Activated CD4-positive, alpha-beta T cell treated with anti-CD3 and anti-CD28 coated beads, Interleukin-2, amount 50 U/mL, for 16 hours (primary cell): ENCODE measurements around the gene ASTN2.
A peak's percentile ranks its signal among the peaks of the same experiment; 100 is the strongest.

Source experiments
- DNase-seq: peaks from one replicate; pipeline ENCODE4 v3.0.0-alpha.2; 2020

The ASTN2 gene

DNA sequence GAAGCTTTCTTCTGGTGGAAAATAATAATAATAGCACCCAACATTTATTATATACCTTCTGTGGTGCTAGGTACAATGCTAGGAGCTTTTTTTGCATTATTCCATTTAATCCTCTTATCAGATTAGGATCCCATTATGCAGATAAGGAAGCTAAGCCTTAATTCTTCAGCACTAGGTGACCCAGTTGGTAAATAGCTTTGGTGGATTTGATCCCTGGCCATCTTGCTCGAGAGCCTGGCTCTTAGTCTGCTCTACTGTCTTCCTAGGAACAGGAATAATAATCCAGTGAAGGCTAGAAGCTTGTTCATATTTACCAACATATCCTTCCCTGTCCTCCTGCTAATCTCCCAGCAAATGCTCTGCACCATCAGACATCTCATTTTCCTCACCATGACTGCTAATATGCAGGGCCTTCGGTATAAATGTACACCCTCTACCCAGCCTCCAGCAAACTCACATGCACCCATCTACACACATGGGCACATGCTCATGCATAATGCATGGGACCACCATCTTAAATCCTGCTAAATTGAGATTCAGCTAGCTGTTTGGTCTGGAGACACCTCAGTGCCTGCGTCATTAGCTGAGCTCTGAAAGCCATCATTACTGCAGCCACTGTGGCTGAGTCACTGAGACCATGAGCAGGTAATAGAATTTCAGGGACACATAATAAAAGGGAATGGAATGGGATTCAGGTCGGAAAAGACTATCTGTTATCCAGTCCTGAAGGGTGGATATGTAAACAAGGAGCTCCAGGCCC, 640.3 kb downstream of the ASTN2 start:
- DNase-seq, result no peak

DNA sequence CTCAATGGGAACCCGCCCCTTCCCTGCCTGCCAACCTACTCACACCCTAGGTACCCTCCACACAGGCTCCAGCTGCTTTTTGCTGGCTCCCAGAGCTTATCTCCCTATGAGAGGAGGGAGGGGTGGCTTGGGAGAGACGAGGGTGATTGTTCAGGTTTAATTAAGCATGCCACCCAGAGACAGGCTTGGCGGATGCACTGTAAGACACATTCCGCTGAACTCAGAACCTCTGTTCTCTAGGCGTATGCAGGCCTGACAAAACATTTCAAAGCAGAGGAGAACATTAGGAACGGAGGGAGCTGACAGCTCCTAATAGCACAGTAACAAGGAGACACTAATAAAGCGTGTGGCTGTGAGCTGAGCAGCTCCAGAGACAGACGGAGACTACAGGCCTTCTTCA, 647.6 kb downstream of the ASTN2 start:
- DNase-seq, result no peak

DNA sequence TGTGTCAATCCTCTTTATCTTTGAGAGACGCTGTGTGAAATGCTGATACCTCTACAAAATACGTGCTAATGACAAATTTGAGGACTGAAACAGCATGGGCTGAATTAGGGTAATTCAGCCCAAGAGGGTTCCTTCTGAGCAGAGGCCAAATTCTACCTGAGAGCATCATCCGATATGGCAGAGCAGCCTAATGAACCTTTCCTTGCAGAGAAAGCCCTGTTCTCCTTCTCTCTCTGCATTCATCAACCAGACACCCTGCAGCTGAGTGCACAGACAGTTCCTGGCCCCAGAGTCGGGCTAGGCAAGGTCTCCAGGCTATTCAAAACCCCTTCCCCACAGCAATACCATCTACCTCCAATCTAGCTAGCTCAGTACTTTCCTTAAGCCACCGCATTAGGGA, 649.8 kb downstream of the ASTN2 start:
- no peak for DNase-seq

GRCh38 chr9:116763770-116764169, 651.1 kb downstream of the ASTN2 start:
- no peak for DNase-seq

GRCh38 chr9:116760636-116761035, 654.2 kb downstream of the ASTN2 start:
- DNase-seq, result no peak

GRCh38 chr9:116757030-116757429, 657.8 kb downstream of the ASTN2 start:
- DNase-seq, result no peak

DNA sequence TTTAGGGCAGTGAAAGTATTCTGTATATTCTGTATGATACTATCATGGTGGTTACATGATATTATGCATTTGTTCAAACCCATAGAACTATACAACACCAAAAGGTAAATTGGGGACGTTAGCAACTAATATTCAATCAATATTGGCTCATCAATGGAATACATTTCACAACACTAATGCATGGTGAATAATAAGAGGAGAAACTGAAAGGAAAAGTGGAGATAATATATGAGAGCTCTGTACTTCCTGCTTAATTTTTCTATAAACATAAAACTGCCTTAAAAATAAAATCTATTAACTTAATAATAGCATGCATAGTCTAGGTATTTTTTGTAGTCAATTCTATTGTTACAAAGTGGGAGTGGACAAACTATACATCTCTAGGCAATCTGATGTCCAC, 661.5 kb downstream of the ASTN2 start:
- DNase-seq, result no peak

DNA sequence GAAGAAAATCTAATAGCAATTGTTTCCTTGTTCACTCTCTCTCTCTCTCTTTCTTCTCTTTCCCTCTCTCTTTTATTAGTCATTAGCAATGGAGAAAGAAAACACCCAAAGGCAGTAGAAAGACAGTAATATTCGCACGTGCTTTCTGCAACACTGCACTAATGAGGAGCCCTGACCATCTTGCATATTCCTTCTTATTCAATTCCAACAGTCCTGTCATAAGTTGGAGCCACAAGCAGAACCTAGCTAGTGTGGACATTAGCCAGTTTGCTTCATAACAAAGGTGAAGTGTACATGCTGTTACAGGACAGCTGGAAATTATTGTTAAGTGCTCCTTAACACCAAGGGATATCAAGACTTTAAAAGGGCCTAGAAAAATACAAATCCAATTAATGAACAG, 664.3 kb downstream of the ASTN2 start:
- no peak for DNase-seq

DNA sequence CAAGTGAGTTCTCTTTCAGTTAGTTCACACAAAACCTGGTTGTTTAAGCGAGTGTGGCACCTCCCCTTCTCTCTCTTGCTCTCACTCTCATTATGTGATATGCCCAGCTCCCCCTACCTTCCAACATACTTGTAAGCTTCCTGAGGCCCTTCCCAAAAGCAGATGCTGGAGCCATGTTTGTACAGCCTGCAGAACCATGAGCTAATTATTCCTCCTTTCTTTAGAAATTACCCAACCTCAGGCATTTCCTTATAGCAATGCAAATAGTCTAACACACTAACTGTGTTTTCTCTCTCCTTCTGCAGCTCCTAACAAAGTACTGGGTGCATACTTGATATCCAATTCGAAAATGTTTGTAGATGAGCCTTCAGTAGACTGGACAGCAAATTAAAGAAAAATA, 665.1 kb downstream of the ASTN2 start:
- no peak for DNase-seq

GRCh38 chr9:116749176-116749575, 665.7 kb downstream of the ASTN2 start:
- DNase-seq, result no peak

- DNase-seq, result no peak
Measured at GRCh38 chr9:116741742-116742141, 673.1 kb downstream of the ASTN2 start.

GRCh38 chr9:116741086-116741740, 673.6 kb downstream of the ASTN2 start:
- DNase-seq, result no peak

- DNase-seq, result peak; percentile 68
Measured at GRCh38 chr9:116737152-116737546, 677.7 kb downstream of the ASTN2 start.

DNA sequence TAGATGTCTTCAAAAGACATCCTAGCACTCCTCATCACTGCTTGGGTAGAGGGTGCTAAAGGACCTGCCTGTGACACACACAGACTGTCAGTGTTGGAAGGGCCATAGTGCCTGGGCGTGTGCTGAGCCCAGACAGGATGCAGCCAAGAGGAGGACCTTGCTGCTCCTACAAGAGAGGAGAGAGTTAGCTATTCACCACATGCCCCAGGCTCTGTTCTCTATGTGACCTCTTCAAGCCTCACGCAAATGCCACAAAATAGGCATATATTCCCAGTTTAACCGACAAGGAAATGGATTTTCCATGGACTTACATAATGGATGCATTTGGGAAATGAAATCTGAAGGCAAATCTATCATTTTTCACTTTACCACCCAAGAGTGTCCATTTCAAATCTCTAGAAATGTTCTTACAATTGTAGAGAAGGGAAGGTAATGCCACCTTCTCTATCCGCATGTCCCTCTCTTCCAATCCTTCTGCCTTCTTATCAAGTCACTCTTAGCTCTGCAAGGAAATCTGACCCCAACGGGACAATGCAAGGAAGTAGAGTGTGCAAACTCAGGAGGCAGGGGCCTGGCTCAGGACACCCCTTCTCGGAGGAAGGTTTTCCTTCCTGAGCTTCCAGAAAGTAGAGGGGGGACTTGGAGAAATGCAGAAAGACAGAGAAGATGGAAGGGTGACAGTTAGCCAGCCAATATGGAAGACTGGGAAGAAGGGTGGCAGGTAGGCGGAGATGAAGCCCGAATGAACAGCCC, 678.3 kb downstream of the ASTN2 start:
- DNase-seq, result no peak

- DNase-seq, result no peak
Measured at GRCh38 chr9:116733010-116733641, 681.7 kb downstream of the ASTN2 start.

- no peak for DNase-seq
Measured at GRCh38 chr9:116726602-116727001, 688.3 kb downstream of the ASTN2 start.

- DNase-seq, result no peak
Measured at GRCh38 chr9:116724123-116724522, 690.7 kb downstream of the ASTN2 start.

DNA sequence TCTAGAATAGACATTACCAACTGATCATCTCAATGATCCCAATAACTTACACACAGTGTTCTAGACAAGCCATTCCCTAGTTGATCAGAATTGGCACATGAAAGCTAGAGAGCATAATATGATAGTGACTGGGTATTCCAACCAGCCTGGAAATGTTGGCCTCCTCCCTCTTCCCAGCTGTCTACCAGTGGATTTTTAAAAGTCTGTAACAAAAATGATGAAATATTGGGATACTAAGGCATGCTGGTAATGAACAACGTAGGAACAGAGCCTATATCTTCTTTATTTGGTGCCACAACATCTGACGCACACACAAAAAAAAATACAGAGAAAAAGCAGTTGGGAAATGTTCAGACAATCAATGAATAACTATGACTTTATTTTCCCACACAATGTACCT, 692.9 kb downstream of the ASTN2 start:
- no peak for DNase-seq

DNA sequence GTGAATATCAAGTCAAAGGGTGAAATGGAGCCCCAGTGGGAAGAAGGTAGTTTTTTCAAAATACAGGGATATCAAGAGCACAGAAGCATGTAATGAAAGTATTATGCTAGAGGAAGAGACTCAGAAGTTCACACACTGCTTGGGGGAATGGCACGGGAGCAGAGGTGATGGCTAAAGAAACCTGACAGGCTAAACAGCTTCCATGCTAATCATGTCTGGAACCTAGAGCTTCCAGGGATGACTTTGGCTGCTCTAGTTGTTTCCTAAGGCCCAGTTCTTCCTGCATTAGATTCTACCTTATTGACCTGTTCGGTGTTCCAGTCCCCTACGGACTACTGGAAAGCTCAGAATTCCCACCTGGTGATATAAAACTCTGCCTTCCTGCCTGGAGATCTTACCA, 693.4 kb downstream of the ASTN2 start:
- no peak for DNase-seq

DNA sequence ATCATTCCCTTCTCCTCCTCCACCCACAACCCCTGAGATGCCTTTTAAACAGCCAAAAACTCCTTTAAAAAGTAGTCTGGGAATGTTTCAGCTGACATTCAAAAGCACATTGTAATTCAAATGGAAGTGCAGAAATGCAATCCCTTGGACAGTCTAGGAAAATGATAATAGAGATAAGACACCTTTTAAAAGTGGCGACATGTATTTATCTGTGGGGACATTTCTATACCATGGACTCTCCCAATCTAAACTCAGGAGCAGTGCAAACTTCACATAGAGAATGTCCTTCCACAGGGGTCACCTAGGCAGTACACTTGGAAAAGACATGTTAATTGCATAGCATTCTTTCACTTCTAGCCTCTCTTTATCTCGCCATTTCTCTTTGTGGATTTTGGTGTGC, 694.7 kb downstream of the ASTN2 start:
- no peak for DNase-seq

DNA sequence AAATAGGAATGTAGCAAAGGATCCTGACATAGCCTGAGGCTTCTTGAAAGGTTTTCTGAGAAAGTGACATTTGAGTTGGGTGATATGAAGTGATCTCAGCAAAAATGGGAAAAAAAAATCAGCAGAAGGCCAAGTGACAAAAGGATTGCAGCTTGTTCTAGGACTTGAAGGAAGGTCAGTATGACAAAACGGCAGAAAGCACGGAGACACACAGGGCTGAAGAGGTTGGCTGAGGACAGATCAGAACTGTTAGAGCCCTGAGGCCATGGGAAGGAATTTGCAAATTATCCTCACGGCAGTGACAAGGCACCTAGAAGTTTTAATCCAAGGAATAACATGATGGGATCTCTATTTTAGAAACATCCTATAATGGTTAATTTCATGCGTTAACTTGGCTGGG, 696.7 kb downstream of the ASTN2 start:
- no peak for DNase-seq

GRCh38 chr9:116717150-116717549, 697.7 kb downstream of the ASTN2 start:
- DNase-seq, result no peak

DNA sequence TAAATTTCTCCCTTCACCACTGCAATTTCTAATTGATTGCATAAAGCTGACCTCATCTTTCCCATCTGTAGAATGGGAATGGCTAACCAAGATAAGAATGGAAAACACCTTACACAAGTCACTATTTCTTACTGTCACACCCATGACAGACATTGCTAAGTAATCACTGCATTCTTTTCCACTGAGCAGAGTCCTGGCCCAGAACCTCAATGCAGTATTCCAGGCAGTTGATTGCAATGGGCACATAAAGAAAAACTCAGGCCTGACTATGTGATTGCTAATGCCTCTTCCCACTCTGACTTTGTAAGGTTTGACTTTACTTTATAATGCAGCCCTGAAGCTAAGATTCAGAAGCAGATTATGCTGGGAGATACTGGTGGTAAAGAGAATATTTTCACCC, 698.4 kb downstream of the ASTN2 start:
- no peak for DNase-seq

- DNase-seq, result no peak
Measured at GRCh38 chr9:116715751-116716150, 699.1 kb downstream of the ASTN2 start.
